Calu3 (cell line): Measurements from ENCODE around the gene SHISA2. TPM values are rescaled to one million over a fixed set of nuclear protein-coding genes. Genes with fewer than 3 reads are reported as not detected.
"Not testable (repeated sequence)": the region's sequence is repeated elsewhere in the genome, so short reads cannot be mapped to it uniquely, and the experiment has no call there.

Experiments
- Bru-seq: library from RNA; stranded (reverse); fragments of 400-500 nt; gene quantifications from one replicate; lab custom pipeline; 2021; lab: Mats Ljungman, UMichigan
- BruChase-seq, 2 experiments: library from RNA; stranded (reverse); fragments of 400-500 nt; gene quantifications; one replicate each; lab custom pipeline; 2021; lab: Mats Ljungman, UMichigan
- BruUV-seq: library from RNA; stranded (reverse); fragments of 400-500 nt; replicated peaks from 2 replicates; lab custom pipeline; 2021; lab: Mats Ljungman, UMichigan
- CTCF ChIA-PET: fragments of 300-600 bp; sonication (Branson Sonifier 250); formaldehyde crosslinking; loops from one replicate; lab custom pipeline; 2022; ENCODE audit warnings: antibody characterized with exemption; lab: Charles Lee
- DNase-seq: peaks from one replicate; pipeline ENCODE4 v3.0.0; 2022
- H3K27ac Mint-ChIP-seq: one replicate; pipeline ENCODE4 v1.8.0; 2022; ENCODE audit warnings: mixed read lengths; ENCODE audit not compliant: unreplicated experiment
- H3K27me3 Mint-ChIP-seq: one replicate; pipeline ENCODE4 v1.8.0; 2022; ENCODE audit warnings: mixed read lengths; ENCODE audit not compliant: unreplicated experiment
- H3K36me3 Mint-ChIP-seq: one replicate; pipeline ENCODE4 v1.8.0; 2022; ENCODE audit warnings: mild to moderate bottlenecking, moderate library complexity, mixed read lengths; ENCODE audit not compliant: insufficient read depth, unreplicated experiment
- H3K4me1 Mint-ChIP-seq: one replicate; pipeline ENCODE4 v1.8.0; 2022; ENCODE audit warnings: mild to moderate bottlenecking, low read depth, mixed read lengths; ENCODE audit not compliant: unreplicated experiment
- H3K4me3 Mint-ChIP-seq: one replicate; pipeline ENCODE4 v1.8.0; 2022; ENCODE audit warnings: mild to moderate bottlenecking, low read depth, moderate library complexity, mixed read lengths; ENCODE audit not compliant: unreplicated experiment
- H3K9me3 Mint-ChIP-seq: one replicate; pipeline ENCODE4 v1.8.0; 2022; ENCODE audit warnings: low read depth, mixed read lengths; ENCODE audit not compliant: unreplicated experiment
- intact Hi-C: fragments of 100-400 bp; cut with micrococcal nuclease; formaldehyde crosslinking; loops from one replicate; pipeline ENCODE4 v1.10.0; 2022; ENCODE audit not compliant: unreplicated experiment
- long read RNA-seq: library from polyadenylated mRNA; stranded (forward); transcript quantifications from one replicate; pipeline ENCODE4 v2.0.0, GENCODE V29; 2022
- total RNA-seq: library from RNA; stranded (reverse); gene quantifications from 2 replicates; pipeline ENCODE4 v1.2.3, GENCODE V29; 2022
- TF ChIP-seq, protein P1 (sequence below): fragments of 200-600 bp; IDR thresholded peaks from one replicate; pipeline ENCODE4 v1.8.0; 2022; ENCODE audit warnings: antibody characterized with exemption; ENCODE audit not compliant: unreplicated experiment

SHISA2 gene
- total RNA-seq = 14.9 and 23.2 TPM in 2 replicates
- percentile 74 among the genes with signal in this experiment for Bru-seq, nascent RNA
- BruChase-seq, experiment 1, labeled RNA remaining after a 6-hour chase = percentile 96 among the genes with signal in this experiment
- BruChase-seq, experiment 2, labeled RNA remaining after a 2-hour chase = percentile 94 among the genes with signal in this experiment
- long read RNA-seq, transcript SHISA2-201 (2 exons, 2,860 nt) = major isoform, 8 of 8 reads
- long read RNA-seq, partial matches to known transcripts = 0 of 8 reads
- long read RNA-seq, other reads (novel, unspliced or antisense) = 0 of 8 reads

DNA sequence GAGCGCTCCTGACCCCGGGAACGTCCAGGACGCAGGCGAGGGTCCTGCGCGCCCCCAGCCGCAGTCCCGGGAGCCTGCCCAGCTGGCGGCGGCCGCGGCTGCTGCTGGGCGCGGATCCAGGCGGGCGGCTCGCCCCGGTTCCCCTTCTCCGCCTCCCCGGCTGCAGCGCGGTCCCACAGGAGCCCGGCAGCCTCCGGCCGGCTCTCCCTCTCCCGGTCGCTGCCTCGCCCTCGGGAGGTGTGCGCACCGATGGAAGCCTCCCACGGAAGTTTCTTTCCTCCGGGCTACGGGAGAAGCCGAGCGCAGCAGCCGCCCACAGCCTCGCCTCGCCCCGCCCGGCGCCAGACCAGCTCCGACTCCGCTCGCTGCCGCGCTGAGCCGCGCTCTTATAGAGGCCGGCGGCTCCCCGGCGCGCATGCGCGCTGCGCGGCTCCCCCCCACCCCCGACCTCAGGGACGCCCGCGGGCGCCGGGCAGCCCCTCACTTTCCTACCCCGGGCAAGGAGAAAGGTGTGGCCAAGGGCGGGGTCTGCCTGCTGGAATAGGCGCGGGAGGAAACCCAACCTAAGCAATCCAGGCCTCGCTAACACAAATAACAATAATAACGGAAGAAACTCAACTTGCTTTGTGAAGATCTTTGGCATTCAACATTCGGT is at the start of gene SHISA2:
Gene SHISA2 (minus strand): TSS at position 360 of the 655 bp plus-strand sequence. CDS start 1,041 bp downstream, outside the sequence.
- BruUV-seq = TSS peak; percentile 29
- H3K4me3 Mint-ChIP-seq = peak within 1 kb of the TSS; percentile 74
- no peaks in the 10 kb centered on the region for H3K4me1 Mint-ChIP-seq
- H3K9me3 Mint-ChIP-seq = no peaks in the 10 kb centered on the region
- TF ChIP-seq, protein P1, sequence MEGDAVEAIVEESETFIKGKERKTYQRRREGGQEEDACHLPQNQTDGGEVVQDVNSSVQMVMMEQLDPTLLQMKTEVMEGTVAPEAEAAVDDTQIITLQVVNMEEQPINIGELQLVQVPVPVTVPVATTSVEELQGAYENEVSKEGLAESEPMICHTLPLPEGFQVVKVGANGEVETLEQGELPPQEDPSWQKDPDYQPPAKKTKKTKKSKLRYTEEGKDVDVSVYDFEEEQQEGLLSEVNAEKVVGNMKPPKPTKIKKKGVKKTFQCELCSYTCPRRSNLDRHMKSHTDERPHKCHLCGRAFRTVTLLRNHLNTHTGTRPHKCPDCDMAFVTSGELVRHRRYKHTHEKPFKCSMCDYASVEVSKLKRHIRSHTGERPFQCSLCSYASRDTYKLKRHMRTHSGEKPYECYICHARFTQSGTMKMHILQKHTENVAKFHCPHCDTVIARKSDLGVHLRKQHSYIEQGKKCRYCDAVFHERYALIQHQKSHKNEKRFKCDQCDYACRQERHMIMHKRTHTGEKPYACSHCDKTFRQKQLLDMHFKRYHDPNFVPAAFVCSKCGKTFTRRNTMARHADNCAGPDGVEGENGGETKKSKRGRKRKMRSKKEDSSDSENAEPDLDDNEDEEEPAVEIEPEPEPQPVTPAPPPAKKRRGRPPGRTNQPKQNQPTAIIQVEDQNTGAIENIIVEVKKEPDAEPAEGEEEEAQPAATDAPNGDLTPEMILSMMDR = no peak
- H3K27me3 Mint-ChIP-seq = no peaks in the 10 kb centered on the region
- DNase-seq = peak; percentile 45
- intact Hi-C loops = no loop called here
- CTCF ChIA-PET = interaction anchor here (0.6 kb wide), 1 partner anchor 415 kb away, joined by 7 read pairs; no protein-coding TSS in a partner anchor
- H3K36me3 Mint-ChIP-seq = peaks cover 17% of the 10 kb centered on the region
- H3K27ac Mint-ChIP-seq = no peak within 1 kb of the TSS

DNA sequence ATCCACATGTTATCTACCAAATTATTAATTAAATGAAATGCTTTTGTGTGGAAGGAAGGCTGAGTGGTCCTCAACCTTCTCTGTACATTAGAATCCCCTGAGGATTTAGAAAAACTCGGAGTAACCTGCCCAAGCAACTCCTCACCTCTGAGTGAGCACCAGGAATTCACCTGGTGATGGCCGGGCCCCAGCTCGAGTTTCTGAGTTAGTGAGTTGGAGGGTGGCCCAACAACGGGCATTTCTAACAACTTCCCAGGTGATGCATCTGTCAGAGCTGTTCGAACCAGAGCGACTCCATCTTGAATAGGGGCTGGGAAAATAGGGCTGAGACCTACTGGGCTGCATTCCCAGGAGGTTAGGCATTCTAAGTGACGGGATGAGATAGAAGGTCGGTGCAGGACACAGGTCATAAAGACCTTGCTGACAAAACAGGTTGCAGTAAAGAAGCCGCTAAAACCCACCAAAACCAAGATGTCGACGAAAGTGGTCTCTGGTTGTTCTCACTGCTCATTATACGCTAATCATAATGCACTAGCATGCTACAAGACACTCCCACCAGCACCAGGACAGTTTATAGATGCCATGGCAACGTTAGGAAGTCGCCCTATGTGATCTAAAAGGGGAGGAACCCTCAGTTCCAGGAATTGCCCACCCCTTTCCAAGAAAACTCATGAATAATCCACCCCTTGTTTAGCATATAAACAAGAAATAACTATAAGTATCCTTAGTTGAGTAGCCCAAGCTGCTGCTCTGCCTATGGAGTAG is 44.2 kb upstream of the SHISA2 start:
- TF ChIP-seq, protein P1 = no peak
- Mint-ChIP-seq H3K4me1 (no peaks in the 10 kb centered on the region), H3K4me3 (no peak overlapping the region), H3K9me3 (no peaks in the 10 kb centered on the region), H3K27me3 (peaks cover 19% of the 10 kb centered on the region), H3K27ac (no peak overlapping the region), H3K36me3 (no peaks in the 10 kb centered on the region)
- CTCF ChIA-PET = no interaction called here
- intact Hi-C loops = no loop called here
- no TSS peak for BruUV-seq
- no peak for DNase-seq

DNA sequence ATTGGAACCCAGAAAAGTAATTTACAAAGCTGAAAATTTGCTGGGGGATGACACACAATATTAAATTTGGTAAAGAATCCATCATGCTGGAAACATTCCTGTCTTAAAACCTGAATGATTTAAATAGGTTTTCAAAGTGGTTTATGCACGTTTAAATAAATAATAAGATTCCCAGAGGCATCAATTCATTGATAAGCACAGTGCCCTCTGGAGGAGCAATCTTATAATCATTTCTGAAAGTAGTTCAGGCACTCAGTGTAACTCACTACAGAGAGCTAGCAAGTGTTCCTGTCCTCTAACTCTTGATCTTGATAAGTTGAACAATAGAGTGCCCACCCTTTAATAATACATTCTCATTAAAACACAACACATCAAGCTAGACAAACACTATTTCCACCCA is 43.5 kb upstream of the SHISA2 start:
- no peak for DNase-seq
- Mint-ChIP-seq H3K9me3 (no peaks in the 10 kb centered on the region), H3K27me3 (peaks cover 19% of the 10 kb centered on the region), H3K4me3 (no peak overlapping the region), H3K4me1 (no peaks in the 10 kb centered on the region), H3K36me3 (no peaks in the 10 kb centered on the region), H3K27ac (no peak overlapping the region)
- TF ChIP-seq, protein P1 = no peak
- intact Hi-C loops = no loop called here
- CTCF ChIA-PET = no interaction called here
- no TSS peak for BruUV-seq

DNA sequence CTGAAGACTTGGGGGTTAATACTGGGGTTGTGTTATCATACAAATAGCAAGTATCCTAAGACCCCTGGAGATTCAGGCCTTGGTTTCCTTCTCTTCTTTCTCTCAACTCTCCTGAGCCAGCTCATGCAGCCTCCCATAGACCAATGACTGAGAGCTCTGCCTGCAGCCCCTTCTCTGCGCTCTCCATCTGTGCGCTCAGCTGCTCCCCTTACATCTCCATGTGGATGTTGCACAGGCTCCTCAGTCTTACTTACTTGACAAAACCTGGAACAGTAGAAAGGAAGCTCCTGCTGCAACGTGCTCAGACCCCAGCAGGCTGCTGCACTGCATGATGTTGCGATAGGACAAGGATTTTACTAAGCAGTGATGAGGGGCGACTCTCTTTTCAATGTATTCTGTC is 25.0 kb upstream of the SHISA2 start:
- intact Hi-C loops, H3K4me3 Mint-ChIP-seq, H3K36me3 Mint-ChIP-seq, BruUV-seq, DNase-seq, H3K9me3 Mint-ChIP-seq, CTCF ChIA-PET, H3K27ac Mint-ChIP-seq, H3K4me1 Mint-ChIP-seq: not testable (repeated sequence)
- H3K27me3 Mint-ChIP-seq = peaks cover 10% of the 10 kb centered on the region
